Measurements from ENCODE around the gene GCKR.

The GCKR gene

GRCh38 chr2:27518782-27519113 is 22.1 kb downstream of the GCKR start:
- TF ChIP-seq PATZ1 (CRISPR knock-in tag; IDR thresholded peaks at IDR 0.05; ENCODE audit: borderline replicate concordance), result no peak
- no peak for TF ChIP-seq CSRNP3 (CRISPR knock-in tag; IDR thresholded peaks at IDR 0.05)
- TF ChIP-seq GLIS3 (CRISPR knock-in tag; IDR thresholded peaks at IDR 0.05), result no peak
- no peak for TF ChIP-seq ZFP30 (CRISPR knock-in tag; IDR thresholded peaks at IDR 0.05)
- no peak for TF ChIP-seq OSR1 (CRISPR knock-in tag; IDR thresholded peaks at IDR 0.05)
- no peak for TF ChIP-seq SNAI2 (CRISPR knock-in tag; IDR thresholded peaks at IDR 0.05)
- TF ChIP-seq ZNF8 (CRISPR knock-in tag; IDR thresholded peaks at IDR 0.05), result no peak
- ATAC-seq, result no peak

GRCh38 chr2:27520316-27520715 is 23.7 kb downstream of the GCKR start:
- TF ChIP-seq ISL1 (CRISPR knock-in tag; IDR thresholded peaks at IDR 0.05) (no peak), POU6F1 (CRISPR knock-in tag; IDR thresholded peaks at IDR 0.05; ENCODE audit: borderline replicate concordance, low read depth) (no peak)
- ATAC-seq, result no peak

- ATAC-seq, result no peak
- TF ChIP-seq ARNTL (CRISPR knock-in tag; IDR thresholded peaks at IDR 0.05; ENCODE audit: borderline replicate concordance, low read depth) (no peak), ISL1 (CRISPR knock-in tag; IDR thresholded peaks at IDR 0.05) (no peak), BACH2 (CRISPR knock-in tag; IDR thresholded peaks at IDR 0.05; ENCODE audit: borderline replicate concordance) (no peak), ZC3H10 (CRISPR knock-in tag; IDR thresholded peaks at IDR 0.05) (no peak), POU6F1 (CRISPR knock-in tag; IDR thresholded peaks at IDR 0.05; ENCODE audit: borderline replicate concordance, low read depth) (no peak), TOX (CRISPR knock-in tag; IDR thresholded peaks at IDR 0.05; ENCODE audit: borderline replicate concordance) (no peak), CREB5 (CRISPR knock-in tag; IDR thresholded peaks at IDR 0.05; ENCODE audit: low read depth) (no peak), ZFP3 (CRISPR knock-in tag; IDR thresholded peaks at IDR 0.05) (peak; percentile 98)
These were observed 25.8 kb downstream of the GCKR start for GRCh38 chr2:27522400-27522945.

- ATAC-seq, result peak; percentile 31; the same call in 1 of the 3 replicates
These were observed 30.5 kb downstream of the GCKR start for GRCh38 chr2:27527182-27527581.

More at GRCh38 chr2:27527182-27527581, 30.5 kb downstream of the GCKR start:
- TF ChIP-seq ZFP3 (CRISPR knock-in tag; IDR thresholded peaks at IDR 0.05) (no peak), CREB5 (CRISPR knock-in tag; IDR thresholded peaks at IDR 0.05; ENCODE audit: low read depth) (no peak), SNAI2 (CRISPR knock-in tag; IDR thresholded peaks at IDR 0.05) (no peak), ESRRG (CRISPR knock-in tag; IDR thresholded peaks at IDR 0.05) (no peak), CSRNP3 (CRISPR knock-in tag; IDR thresholded peaks at IDR 0.05) (no peak), ZNF565 (CRISPR knock-in tag; conservative IDR thresholded peaks at IDR 0.05; ENCODE audit: low read depth) (no peak), ZNF8 (CRISPR knock-in tag; IDR thresholded peaks at IDR 0.05) (no peak), POU6F1 (CRISPR knock-in tag; IDR thresholded peaks at IDR 0.05; ENCODE audit: borderline replicate concordance, low read depth) (no peak)

Measured in SK-N-SH treated with all-trans-retinoic acid at 6 μM for 48 hours (cell line).